NCI-H2227 (cell line): ENCODE measurements around the gene GPR139.
A peak's percentile ranks its signal among the peaks of the same experiment; 100 is the strongest.

Experiments used
- DNase-seq: peaks from one replicate; lab custom pipeline; 2025; ENCODE audit not compliant: unreplicated experiment; lab: John Stamatoyannopoulos, UW

The GPR139 gene

DNA sequence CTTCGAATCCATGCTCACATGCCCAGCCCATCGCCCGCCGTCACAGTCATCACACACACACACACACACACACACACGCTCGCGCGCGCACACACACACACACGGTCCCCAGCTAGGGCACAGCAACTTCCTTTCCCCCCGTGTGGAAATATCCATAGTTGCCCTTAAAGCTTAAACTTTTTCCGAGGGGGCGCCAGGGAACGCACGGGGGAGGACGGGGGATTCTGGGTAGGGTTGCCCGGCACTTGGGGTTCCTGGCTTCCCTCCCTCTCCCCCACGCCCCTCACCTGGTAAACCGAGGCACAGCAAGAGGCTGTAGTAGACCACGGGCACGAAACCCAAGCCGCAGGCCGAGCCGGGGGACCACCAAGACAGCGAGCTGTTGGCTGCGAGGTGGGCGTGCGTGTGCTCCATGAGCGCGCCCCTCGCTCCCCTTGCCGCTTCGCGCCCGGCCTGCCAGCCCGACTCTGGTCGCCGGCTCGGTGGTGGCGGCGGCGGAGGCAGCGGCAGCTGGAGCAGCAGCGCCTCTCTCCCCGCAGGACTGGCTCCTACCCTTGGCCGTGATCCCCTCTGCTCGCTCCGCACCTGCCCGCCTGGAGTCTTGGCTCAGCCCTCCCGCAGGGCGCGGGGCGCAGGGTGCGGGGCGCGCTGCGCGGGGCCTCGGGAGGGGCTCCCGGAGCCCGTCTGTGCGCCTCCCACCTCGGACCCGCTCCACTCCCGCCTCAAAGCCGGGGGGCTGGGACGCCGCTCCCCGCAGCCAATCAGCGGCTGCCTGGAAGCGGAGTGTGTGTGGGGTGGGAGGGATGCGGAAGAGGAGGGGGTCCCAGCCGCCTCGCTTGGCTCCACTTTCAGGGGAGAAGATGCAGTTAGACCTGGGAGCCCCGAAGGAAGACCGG lies at the start of gene GPR139:
Gene GPR139, minus strand, starts transcription at position 688 of the 896 bp plus-strand sequence. Its CDS starts 274 bp downstream, at position 414.
- DNase-seq = peak; percentile 44

DNA sequence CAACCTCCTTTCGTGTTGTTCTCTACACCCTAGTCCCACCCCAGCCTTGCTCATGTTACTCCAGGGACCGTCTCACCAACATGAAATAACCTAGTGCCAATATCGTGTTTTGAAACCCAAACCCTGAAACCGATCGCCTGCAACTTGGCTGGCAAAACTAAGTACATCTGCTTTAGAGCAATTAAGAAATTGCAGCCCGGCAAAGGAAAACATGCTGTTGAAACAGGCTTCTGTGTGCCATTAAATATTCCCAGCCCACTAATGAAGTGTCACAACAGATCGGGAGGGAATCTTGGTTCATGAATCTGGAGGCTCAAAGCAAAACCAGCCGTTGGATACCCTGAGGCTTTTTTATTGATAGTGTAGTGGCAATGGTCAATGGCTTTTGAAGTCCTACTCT lies 48.3 kb upstream of the GPR139 start:
- no peak for DNase-seq

DNA sequence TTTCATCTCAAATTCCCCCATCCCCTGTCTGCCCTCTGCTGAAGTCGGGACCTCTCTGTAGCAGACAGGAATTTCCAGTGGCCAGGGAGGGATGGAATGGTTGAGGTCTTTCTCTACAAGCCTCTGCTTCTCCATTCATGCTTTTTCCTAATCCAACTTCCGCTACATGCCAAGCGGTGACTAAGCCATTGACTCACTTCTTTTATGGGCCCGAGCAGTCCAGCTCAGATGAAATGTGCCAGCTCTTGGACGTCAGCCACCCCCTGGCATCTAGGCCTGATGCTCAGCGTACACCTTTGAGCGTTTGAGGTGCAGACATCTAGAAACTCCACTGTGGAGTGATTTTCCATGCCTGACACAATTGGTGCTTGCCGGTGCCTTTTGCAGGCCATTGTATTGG lies 40.7 kb upstream of the GPR139 start:
- DNase-seq = no peak

DNA sequence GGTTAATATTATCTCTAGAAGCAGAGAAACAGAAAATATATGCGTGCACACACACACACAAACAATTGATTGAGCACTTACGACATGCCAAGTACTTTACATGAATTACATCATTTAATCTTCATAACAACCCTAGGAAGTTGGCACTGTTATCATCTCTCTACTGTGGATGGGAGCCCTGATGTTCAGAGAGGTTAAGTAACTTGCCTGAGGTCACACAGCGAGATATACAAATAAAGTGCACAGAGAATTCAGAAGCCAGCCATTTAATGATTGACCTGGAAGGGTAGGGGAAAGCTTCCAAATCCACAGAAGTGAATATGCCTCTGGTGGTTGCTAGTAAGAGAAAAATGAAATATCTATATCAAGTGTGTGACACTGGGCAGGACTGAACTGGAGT lies 37.5 kb upstream of the GPR139 start:
- DNase-seq = no peak

DNA sequence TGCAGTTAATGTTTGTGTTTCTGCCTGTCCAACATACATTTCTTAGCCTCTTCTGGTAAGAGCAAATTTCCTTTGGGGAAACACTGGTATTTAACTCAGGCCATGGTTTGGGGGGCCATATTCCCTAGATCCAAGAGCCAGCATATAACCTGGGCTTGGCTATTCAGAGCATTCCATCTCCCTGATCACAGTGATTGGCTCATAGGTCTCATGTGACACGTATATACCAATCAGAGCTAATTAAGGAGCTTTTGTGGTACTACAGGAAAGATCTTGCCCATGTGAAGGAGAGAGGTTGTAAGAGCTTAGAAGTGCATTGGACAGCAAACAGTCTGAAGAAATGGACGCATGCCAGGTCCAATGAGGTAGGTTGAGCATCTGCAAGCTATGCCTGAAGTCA lies 33.4 kb upstream of the GPR139 start:
- no peak for DNase-seq

DNA sequence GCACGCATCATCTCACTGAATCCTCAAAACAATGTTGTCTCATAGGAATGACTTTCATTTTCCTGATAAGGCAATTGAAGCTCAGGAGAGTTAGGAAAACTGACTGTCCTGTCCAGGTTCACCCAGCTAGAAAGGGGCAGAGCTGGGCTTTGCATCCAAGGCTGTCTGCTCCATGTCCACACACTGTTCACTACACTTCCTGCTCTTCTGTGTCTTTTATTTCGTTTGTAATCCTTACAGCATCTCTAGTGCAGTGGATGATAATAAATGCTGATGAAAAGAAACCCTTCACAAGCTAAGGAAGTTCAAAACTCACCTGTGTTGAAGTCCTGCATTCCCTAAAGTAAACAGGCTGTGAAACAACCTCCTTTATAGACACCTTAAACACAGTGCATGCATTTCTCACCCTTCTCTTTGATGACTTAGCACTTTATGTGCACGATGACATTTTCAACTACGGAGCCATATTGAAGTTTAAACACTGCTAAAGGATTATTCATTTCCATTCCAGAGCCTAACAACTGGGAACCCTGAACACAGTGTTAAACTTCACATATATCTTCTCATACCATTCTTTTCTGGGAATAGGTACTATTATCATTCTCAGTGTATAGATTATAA lies 31.0 kb upstream of the GPR139 start:
- no peak for DNase-seq

DNA sequence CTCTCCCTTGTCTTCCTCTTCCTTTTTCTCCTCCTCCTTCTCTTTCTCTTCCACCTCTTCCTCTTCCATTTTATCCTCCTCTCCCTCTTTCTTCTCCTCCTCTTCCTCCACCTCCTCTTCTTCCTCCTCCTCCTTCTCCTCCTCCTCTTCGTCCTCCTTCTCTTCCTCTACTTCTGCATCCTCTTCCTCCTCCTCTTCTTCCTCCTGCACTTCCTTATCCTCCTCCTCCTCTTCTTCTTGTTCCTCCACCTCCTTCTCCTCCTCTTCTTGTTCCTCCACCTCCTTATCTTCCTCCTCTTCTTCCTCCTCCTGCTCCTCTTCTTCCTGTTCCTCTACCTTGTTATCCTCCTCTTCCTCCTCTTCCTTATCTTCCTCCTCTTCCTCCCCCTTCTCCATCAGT lies 28.8 kb upstream of the GPR139 start:
- DNase-seq = no peak

DNA sequence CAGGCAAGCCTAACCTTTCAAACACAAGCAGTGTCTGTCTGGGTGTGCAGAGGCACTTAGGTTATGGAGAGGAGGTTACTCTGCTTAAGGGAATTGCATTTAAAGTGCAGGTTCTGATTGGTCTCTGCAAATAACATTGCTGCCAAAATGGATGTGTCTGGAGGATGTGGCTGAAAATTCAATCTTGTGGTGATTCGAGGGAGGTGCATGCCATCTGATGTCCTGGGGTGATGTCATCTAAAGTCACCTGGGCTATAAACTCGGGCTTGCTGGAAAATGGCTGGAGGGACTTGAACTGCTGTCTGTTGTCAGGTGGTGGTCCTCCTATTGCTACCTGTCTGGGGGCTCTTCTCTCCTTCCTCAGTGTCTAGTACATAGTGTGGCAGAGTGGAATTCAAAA lies 28.3 kb upstream of the GPR139 start:
- no peak for DNase-seq

DNA sequence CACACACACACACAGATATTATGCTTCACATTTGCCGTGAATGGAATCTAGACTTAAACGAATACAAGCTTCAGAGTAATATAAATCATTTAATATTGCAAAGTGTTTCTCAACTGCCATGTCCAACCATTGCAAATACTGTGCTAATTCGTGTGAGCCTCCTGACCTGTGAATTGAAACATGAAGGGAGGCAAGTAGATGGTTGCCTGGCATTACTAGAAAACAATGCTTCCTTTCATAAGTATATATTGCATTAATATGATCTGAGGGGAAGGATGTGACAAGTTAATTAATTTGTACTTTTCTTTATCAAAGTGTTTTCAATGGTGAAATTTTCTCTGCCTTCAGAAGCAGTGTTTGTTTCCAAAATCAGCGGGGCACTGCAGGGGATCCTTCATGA lies 25.7 kb upstream of the GPR139 start:
- no peak for DNase-seq

DNA sequence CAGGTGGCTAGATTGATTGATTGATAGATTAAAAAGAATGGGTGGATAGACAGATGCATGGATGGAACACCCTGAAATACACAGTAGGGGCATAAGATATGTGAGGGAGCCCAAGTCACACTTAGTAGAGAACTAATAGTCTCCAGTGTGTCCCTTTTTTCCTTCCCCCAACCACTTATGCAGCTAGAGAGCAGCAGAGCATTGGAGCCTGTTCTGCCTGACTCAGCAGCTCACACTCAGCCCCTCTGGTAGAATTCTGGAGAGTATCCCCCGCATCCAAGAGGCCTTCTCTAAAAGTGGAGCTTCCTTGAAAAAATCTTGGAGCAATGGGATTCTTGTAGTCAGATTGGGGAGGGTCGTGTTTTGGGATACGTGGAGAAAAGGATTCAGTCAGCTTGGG lies 20.5 kb upstream of the GPR139 start:
- no peak for DNase-seq

DNA sequence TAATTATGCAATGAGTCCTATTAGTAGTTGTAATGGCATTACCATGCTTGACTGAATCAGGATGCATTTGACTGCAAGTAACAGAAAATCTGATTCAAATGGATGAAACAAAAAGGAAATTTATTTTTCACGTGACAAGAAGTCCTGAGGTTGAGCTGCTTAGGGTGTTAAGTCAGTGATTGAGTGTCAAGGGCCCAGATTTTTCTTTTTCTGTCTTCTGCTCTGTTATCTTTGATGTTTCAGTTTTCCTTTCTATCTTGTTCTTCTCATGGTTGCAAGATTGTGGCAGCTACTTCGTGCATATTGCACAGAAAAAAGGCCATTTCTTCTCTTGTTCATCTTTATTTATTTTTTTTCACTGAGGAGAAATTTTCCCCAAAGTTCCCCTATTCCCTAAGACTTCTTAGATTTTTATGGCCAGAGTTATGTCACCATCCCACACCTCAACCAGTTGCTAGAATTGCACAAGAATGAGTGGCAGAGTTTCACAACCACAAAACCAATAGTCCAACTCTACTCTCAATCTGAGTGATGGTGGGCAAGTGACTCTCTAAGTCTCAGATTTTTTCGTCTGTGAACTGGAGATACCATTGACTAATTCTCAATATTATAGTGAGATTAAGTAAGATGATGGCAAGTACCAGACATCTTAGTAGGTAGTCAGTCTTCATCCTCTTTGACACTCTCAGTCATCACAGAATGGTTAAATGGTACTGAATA lies 15.7 kb upstream of the GPR139 start:
- DNase-seq = no peak

DNA sequence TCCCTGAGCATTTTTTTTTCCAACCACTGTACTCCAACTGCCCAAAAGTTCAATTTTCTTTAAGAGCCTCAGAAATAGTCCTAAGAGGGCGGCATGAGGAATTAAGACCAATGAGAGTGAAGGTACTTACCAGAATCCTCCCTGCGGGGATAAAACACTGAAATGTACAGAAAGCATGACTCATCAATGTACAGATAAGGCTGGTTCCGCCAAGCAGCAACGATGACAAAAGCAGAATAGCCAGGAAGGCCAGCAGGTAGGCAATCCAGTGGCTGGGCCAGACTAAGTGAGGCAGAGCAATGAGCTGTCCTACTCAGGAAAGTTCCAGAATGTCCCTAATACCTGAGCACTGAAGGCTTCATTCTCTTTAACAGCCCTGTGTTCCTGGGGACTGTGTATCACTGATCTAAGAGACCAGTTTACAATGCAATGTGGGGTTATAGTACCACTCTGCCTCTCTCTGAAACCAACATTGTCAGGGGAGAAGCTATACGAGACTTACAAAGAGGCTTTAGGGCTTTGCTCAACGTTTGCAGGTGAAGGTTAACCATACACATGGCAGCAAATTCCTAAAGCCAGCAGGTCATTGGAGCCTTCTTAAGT lies 11.0 kb upstream of the GPR139 start:
- DNase-seq = no peak

DNA sequence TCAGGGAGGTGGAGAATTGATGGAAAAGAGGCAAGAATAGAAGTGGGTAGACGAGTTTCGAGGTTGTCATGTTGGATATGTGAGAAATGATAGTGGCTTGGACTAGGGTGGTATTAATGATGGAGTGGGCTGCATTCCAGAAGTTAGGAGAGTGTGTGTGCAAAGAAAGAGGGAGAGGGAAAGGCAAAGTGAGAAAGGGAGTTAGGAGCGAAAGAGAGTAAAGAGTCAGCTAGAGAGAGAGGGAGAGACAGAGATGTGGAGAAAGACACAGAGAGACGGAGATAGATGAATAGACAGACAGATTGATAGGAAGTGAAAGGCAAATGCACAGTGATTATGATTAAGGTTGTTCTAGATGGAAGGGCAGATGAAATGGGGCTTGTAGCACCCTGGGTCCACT lies 5.4 kb upstream of the GPR139 start:
- no peak for DNase-seq

DNA sequence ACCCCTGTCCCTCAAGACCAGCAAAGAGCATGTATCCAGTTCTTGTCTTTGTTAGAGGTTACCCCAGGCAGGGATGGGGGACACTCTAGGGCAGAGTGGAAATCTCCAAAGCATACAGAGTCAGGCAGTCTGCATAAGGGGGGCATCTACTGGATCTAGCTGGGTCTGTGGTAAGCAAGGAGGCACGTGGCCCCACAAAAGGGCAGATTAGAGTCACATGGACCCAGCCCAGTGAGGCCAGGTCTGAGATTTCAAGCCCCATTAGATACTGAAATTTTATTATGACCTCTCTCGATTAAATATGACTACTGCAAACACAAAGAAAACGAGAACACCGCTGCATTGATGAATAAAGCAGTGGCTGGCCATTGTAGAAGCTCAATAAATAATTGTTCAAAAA lies 1.6 kb upstream of the GPR139 start:
- no peak for DNase-seq

DNA sequence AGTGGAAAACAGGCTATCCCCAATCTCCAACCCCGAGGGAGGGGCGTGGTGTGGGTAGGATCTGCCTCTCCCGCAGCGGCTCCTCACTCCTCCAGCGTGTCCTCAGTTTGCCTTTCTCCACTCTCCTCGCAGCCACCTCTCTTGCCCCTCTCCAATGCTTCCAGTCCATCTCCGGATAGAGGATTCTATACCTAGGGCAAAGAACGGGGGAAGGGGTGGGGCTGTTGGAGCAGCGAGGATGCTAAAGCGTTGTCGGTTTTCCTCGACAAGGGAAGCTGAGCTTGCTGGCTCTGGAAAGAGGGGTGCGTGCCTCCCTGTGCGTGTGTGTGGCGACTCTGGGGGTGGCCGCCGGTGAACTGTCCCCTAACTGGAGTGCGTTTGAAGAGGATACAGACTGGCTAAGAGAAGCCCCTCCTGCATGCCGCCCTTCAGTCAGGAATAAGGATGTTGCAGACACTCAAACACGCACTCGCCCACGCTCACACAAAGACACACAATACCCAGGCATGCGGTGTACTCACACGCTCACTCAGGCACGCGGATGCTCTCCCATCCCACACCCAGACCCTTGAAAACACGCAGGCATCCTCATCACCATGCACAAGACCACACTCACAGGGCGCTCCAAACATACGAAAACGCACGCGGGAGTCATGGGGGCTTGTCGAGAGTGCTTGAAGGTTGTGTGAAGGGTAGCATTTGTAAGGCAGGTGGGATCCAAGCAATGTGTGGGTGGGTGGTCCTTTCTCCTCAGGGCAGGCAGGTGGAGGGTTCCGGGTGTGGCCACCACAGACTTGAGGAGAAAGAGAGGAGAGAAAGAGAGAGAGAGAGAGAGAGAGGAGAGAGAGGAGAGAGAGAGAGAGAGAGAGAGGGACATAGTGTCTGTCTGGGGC lies 655 bp upstream of the GPR139 start:
- peak; percentile 44 for DNase-seq

DNA sequence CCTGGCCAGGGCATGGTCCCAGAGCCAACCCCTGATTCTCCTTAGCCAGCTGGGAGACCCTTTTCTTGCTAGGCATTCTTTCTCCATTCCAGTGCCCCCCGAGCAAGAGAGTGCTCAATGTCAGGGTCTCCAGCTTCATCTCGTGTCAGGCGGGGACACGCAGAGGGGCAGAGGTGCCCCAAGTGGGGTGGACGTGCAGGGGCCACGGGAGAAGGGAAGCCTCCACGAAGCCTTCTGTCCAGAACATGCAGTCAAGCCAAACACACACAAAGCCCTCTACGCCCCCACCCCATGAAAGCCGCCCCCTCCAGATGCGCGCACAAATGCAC lies 852 bp downstream of the GPR139 start:
- no peak for DNase-seq

DNA sequence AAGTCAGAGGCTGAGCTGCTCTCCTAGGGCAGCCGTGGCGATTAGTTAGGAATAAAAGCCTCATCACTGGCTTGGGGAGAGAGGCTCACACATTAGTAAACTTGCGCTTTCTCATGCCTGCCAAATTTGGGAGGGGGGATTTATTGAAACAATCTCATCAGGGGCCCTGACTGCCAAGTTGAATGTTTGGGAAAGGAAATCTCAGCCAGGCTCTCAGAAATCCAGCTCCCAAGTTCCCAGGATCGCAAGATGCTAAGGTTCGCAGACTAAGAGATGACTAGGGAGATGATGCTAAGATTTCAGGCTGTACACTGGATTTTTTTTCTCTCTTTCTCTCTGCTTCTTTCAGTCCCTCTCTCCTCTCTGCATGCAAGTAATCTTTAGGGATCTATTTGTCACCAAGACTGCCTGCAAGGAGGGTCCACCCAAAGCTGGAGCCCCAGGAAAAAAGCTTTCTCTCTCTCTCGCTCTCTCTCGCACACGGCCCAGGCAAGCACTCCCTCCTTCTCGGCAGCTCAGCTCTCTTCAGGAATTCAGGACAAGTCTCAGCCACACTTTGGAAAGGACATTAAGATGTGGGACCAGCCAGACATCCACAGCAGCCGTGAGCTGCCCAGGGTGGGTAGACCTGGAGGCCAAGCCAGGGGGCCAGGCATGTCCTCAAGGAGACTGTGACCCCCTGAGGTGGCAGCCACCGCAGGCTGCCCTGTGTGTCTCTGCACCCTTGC lies 1.4 kb downstream of the GPR139 start:
- DNase-seq = no peak

DNA sequence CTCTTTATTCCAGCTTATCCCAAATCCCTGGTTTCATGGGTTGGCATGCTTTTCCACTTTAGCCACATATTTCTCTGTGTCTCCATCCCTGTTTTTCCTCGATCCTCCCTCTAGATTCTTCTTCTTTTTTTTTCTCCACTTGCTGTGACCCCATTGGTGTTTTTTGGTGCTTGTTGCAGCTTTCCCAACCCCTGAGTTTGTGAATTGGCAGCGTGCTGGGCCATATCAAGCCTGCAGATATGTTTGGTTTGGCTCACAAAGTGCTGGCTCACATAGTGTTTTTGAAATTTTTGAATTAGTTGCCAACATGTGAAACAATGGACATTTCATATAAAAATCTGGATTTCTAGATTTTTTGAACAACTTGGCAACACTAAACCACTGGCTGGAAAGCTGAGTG lies 8.8 kb downstream of the GPR139 start:
- no peak for DNase-seq

DNA sequence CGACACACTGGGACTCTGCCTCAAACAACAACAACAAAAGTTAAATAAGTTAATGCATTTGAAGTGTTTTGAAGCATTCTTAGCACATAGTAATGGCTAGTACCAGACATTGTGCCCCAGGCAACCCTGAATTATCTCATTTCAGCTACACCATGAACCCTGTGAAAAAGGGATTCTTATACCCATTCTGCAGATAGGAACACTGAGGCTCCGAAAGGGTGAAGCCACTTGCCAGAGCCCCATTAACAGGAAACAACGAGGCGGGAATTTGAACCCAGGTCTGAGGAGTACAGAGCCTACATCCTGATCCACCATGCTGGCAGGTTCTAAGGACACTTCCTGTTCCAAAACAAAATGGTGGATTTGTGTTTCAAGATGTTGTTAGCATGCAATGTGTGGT lies 9.2 kb downstream of the GPR139 start:
- no peak for DNase-seq

DNA sequence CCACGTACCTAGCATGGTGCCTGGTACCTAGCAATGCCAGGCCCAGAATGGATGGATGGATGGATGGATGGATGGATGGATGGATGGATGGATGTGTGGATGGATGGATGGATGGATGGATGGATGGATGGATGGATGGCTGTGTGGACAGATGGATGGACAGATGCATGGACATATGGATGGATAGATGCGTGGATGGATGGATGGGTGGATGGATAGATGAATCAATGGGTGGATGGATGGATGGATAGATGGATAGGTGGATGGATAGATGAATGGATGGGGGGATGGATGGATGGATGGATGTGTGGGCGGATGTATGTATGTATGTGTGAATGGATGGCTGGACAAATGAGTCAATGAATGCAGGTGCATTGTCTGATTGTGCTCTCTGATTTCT lies 12.6 kb downstream of the GPR139 start:
- DNase-seq = no peak
